SK-N-SH (cell line): Measurements from ENCODE around the gene DNAJB6. TPM values are rescaled to one million over a fixed set of nuclear protein-coding genes. Genes with fewer than 3 reads are reported as not detected.

Experiments
- CTCF ChIA-PET: fragments of 300-600, 350-600 bp; formaldehyde crosslinking; extraction: SDS; loops from one replicate; lab custom pipeline; 2021; lab: Yijun Ruan, JAX
- POLR2A ChIA-PET: fragments of 350-600 bp; sonication (Branson Sonifier 250); formaldehyde crosslinking; extraction: SDS; loops from one replicate; lab custom pipeline; 2020; ENCODE audit warnings: antibody characterized with exemption, inconsistent platforms; lab: Yijun Ruan, JAX
- DNase-seq: peaks from one replicate; pipeline ENCODE4 v3.0.0; 2012
- H2AFZ ChIP-seq: fragments of 200-600 bp; sonication (generic); 2 replicates; pipeline ENCODE4 v1.8.1; 2016; ENCODE audit warnings: antibody characterized with exemption, mild to moderate bottlenecking, low read depth
- H3F3A ChIP-seq: fragments of 200-600 bp; sonication (generic); replicated peaks from 2 replicates; pipeline ENCODE3; 2016; ENCODE audit warnings: antibody characterized with exemption, mild to moderate bottlenecking; ENCODE audit not compliant: insufficient read depth
- H3K27ac ChIP-seq, 2 experiments: fragments of 200-500 bp in 1 of 2; fragments of 200-600 bp in 1 of 2; sonication (Bioruptor generic) in 1 of 2; sonication (generic), shearing (Covaris generic) in 1 of 2; 2 replicates each; pipeline versions ENCODE4 v1.5.1 to v1.6.1; 2014 to 2016; ENCODE audit warnings: low read depth in 2 of 2, inconsistent platforms in 1 of 2, low read length in 1 of 2, mild to moderate bottlenecking in 1 of 2, mixed read lengths in 1 of 2
- H3K27me3 ChIP-seq: fragments of 200-600 bp; sonication (generic), shearing (Covaris generic); 2 replicates; pipeline ENCODE4 v1.6.1; 2016; ENCODE audit warnings: mixed run types; ENCODE audit not compliant: insufficient read depth
- H3K36me3 ChIP-seq, 2 experiments: fragments of 200-500 bp in 1 of 2; fragments of 200-600 bp in 1 of 2; sonication (Bioruptor generic) in 1 of 2; sonication (generic) in 1 of 2; replicated peaks in 1 of 2; 2 replicates each; pipeline versions ENCODE3 to v1.5.1; 2014 to 2016; ENCODE audit warnings: low read length in 1 of 2, mild to moderate bottlenecking in 1 of 2; ENCODE audit not compliant: insufficient read depth in 2 of 2, control insufficient read depth in 1 of 2
- H3K4me1 ChIP-seq, 2 experiments: fragments of 200-500 bp in 1 of 2; fragments of 200-600 bp in 1 of 2; sonication (Bioruptor generic) in 1 of 2; sonication (generic), shearing (Covaris generic) in 1 of 2; 2 replicates each; pipeline versions ENCODE4 v1.5.1 to v1.6.1; 2014 to 2016; ENCODE audit warnings: low read depth in 1 of 2, low read length in 1 of 2, mixed run types in 1 of 2; ENCODE audit not compliant: insufficient read depth in 2 of 2, control insufficient read depth in 1 of 2
- H3K4me2 ChIP-seq: fragments of 200-600 bp; sonication (generic), shearing (Covaris generic); 2 replicates; pipeline ENCODE4 v1.6.1; 2017; ENCODE audit warnings: mixed run types
- H3K4me3 ChIP-seq, 2 experiments: fragments of 200-500 bp in 1 of 2; fragments of 200-600 bp in 1 of 2; sonication (Bioruptor generic) in 1 of 2; sonication (generic), shearing (Covaris generic) in 1 of 2; 2 replicates each; pipeline versions ENCODE4 v1.5.1 to v1.8.1; 2014 to 2016; ENCODE audit warnings: low read depth in 2 of 2, inconsistent platforms in 1 of 2, low read length in 1 of 2, mild to moderate bottlenecking in 1 of 2, mixed read lengths in 1 of 2, moderate library complexity in 1 of 2
- H3K79me2 ChIP-seq: fragments of 200-600 bp; sonication (generic); 2 replicates; pipeline ENCODE4 v1.8.1; 2017; ENCODE audit warnings: mild to moderate bottlenecking; ENCODE audit not compliant: insufficient read depth
- H3K9ac ChIP-seq: fragments of 200-600 bp; sonication (generic); 2 replicates; pipeline ENCODE4 v1.6.1; 2017; ENCODE audit warnings: mixed run types
- H3K9me2 ChIP-seq: fragments of 200-600 bp; sonication (generic); 2 replicates; pipeline ENCODE4 v1.6.1; 2017; ENCODE audit warnings: mixed run types
- H3K9me3 ChIP-seq: fragments of 200-600 bp; sonication (generic); 2 replicates; pipeline ENCODE4 v1.6.1; 2017; ENCODE audit warnings: mixed run types, mild to moderate bottlenecking, moderate library complexity
- H4K20me1 ChIP-seq: fragments of 200-600 bp; sonication (generic); 2 replicates; pipeline ENCODE4 v1.6.1; 2017; ENCODE audit warnings: mild to moderate bottlenecking, mixed run types; ENCODE audit not compliant: insufficient read depth
- CTCF ChIP-seq: fragments of 200-600 bp; sonication (generic); IDR thresholded peaks from 2 replicates; pipeline ENCODE4 v1.6.1; 2017; ENCODE audit warnings: antibody characterized with exemption, mild to moderate bottlenecking, moderate library complexity
- FOXM1 ChIP-seq: IDR thresholded peaks from 2 replicates; pipeline ENCODE4 v1.4.0; 2012; ENCODE audit warnings: low read depth, mild to moderate bottlenecking
- MXI1 ChIP-seq: IDR thresholded peaks from 2 replicates; pipeline ENCODE4 v1.6.1; 2012; ENCODE audit warnings: mild to moderate bottlenecking, low read depth, low read length, improper control_type of control experiment
- REST ChIP-seq: IDR thresholded peaks from 2 replicates; pipeline ENCODE4 v1.6.1; 2012; ENCODE audit warnings: mild to moderate bottlenecking, low read depth, low read length, moderate library complexity
- RXRA ChIP-seq: IDR thresholded peaks from 2 replicates; pipeline ENCODE4 v1.4.0; 2012; ENCODE audit warnings: low read depth, mild to moderate bottlenecking, borderline replicate concordance
- SIN3A ChIP-seq: IDR thresholded peaks from 2 replicates; pipeline ENCODE4 v1.6.1; 2012; ENCODE audit warnings: low read depth, mild to moderate bottlenecking, low read length, moderate library complexity, borderline replicate concordance
- SMC3 ChIP-seq: IDR thresholded peaks from 2 replicates; pipeline ENCODE4 v1.6.1; 2012; ENCODE audit warnings: low read depth, low read length, improper control_type of control experiment
- TCF12 ChIP-seq: IDR thresholded peaks from 2 replicates; pipeline ENCODE4 v1.4.0; 2012
- WGBS: methylation state at CpG from one replicate; pipeline ENCODE4 v1.1.6; 2017; ENCODE audit warnings: low lambda C conversion rate; 5-methylcytosine and 5-hydroxymethylcytosine counted together
- polyA plus RNA-seq, 3 experiments: library from polyadenylated mRNA; depleted of rRNA; stranded (reverse); fragments of >200 nt; gene quantifications; 2 replicates each; pipeline ENCODE4 v1.2.3, GENCODE V29; 2012

DNAJB6 gene
- polyA plus RNA-seq, 1 of the 3 experiments (the other 2 are of a cell fraction) = 176 TPM

- CTCF ChIA-PET = interaction anchor here (0.8 to 7.1 kb wide), 4 partner anchors 9 to 110 kb away, joined by 3 to 37 read pairs (median 3); no protein-coding TSS in a partner anchor
- H3K4me3 ChIP-seq = no peak overlapping the region
These were observed 47.5 kb downstream of the DNAJB6 start for GRCh38 chr7:157384301-157384700.

More at GRCh38 chr7:157384301-157384700, 47.5 kb downstream of the DNAJB6 start:
- H3K9me2 ChIP-seq = no peaks in the 10 kb centered on the region
- 91% methylated on average over 9 of the region's 9 CpGs for WGBS
- no peaks in the 10 kb centered on the region for H3K27me3 ChIP-seq
- peaks cover 71 to 79% of the 10 kb centered on the region in 2 experiments for H3K36me3 ChIP-seq
- H3K4me1 ChIP-seq = peaks cover 5% of the 10 kb centered on the region in 2 experiments; a peak in 3 of 4 replicates
- POLR2A ChIA-PET = no interaction called here
- no peak overlapping the region; a peak in 1 of 4 replicates for H3K27ac ChIP-seq
- no peak overlapping the region for H2AFZ ChIP-seq
- H3F3A ChIP-seq = peaks cover 17% of the 10 kb centered on the region
- H4K20me1 ChIP-seq = peaks cover 55% of the 10 kb centered on the region
- H3K79me2 ChIP-seq = peaks cover 86% of the 10 kb centered on the region
- TF ChIP-seq REST (no peak), RXRA (no peak), FOXM1 (no peak), SMC3 (no peak), MXI1 (no peak), TCF12 (no peak), SIN3A (no peak), CTCF (no peak)
- no peak overlapping the region for H3K4me2 ChIP-seq
- no peak overlapping the region for H3K9ac ChIP-seq
- DNase-seq = no peak
- no peaks in the 10 kb centered on the region for H3K9me3 ChIP-seq
